Thyroid gland (tissue), 4 donors: Measurements from ENCODE around the gene CATSPER1.

ENCODE experiments used
- POLR2A ChIP-seq, 2 donors: fragments of 450-650 bp; IDR thresholded peaks; one replicate each; pipeline ENCODE4 v1.6.1; 2017; ENCODE audit warnings: antibody characterized with exemption in 2 of 2, mild to moderate bottlenecking in 2 of 2, moderate library complexity in 1 of 2
- TF ChIP-seq, protein P1 (sequence below), 6 experiments: fragments of 200-600 bp in 3 of 6; fragments of 450-650 bp in 3 of 6; sonication (generic) in 3 of 6; IDR thresholded peaks; one replicate each; pipeline ENCODE4 v1.5.1; 2016 to 2019; ENCODE audit warnings: antibody characterized with exemption in 6 of 6, mild to moderate bottlenecking in 2 of 6, inconsistent platforms in 1 of 6, moderate library complexity in 1 of 6

DNA sequence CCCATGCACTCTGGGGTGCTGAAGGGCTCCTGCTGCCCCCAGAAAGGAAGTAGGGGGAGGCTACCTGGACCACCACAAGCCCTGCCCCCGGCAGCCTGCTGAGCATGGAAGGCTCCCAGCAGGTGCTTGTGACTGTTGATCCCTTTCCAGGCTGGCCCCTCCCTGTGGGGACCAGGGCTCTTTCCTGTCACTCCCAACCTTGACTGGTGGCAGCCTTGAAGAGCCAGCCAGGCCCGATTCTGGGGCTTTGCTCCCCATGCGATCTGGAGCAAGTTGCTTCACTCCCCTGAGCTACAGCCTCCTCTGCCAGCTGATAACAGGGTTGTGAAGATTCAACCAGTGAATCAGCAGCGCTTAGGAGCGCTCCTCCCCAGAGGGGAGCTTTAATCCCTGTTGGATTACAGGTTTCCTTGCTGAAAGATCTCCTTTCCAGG lies 19.1 kb downstream of the CATSPER1 start:
- TF ChIP-seq POLR2A (IDR thresholded peaks at IDR 0.05), result no peak
- TF ChIP-seq, protein P1, sequence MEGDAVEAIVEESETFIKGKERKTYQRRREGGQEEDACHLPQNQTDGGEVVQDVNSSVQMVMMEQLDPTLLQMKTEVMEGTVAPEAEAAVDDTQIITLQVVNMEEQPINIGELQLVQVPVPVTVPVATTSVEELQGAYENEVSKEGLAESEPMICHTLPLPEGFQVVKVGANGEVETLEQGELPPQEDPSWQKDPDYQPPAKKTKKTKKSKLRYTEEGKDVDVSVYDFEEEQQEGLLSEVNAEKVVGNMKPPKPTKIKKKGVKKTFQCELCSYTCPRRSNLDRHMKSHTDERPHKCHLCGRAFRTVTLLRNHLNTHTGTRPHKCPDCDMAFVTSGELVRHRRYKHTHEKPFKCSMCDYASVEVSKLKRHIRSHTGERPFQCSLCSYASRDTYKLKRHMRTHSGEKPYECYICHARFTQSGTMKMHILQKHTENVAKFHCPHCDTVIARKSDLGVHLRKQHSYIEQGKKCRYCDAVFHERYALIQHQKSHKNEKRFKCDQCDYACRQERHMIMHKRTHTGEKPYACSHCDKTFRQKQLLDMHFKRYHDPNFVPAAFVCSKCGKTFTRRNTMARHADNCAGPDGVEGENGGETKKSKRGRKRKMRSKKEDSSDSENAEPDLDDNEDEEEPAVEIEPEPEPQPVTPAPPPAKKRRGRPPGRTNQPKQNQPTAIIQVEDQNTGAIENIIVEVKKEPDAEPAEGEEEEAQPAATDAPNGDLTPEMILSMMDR (IDR thresholded peaks at IDR 0.05), result no peak
